Measurements from ENCODE around the gene MAS1. TPM values are rescaled to one million over a fixed set of nuclear protein-coding genes. Genes with fewer than 3 reads are reported as not detected.

Gene MAS1
- total RNA-seq, 2 donors from 2014 or later = 0.17 TPM; not detected in 1

GRCh38 chr6:159887146-159887545 lies 3.6 kb upstream of the MAS1 start:
- TF ChIP-seq CTCF (IDR thresholded peaks at IDR 0.05) (no peak), POLR2A (IDR thresholded peaks at IDR 0.05) (no peak), POLR2AphosphoS5 (IDR thresholded peaks at IDR 0.05) (no peak)
- Histone ChIP-seq H3K27me3 (replicated peaks; ENCODE audit: insufficient read depth) (no peaks in the 10 kb centered on the region), H3K4me3 (no peak overlapping the region), H3K36me3 (no peaks in the 10 kb centered on the region), H3K27ac (no peak overlapping the region), H3K9me3 (no peaks in the 10 kb centered on the region), H3K4me1 (replicated peaks) (no peaks in the 10 kb centered on the region)
- DNase-seq (ENCODE audit: low spot score) = no peak
- WGBS = 80% methylated on average over 7 of the region's 7 CpGs
- intact Hi-C loops (cut with DNase I) = no loop called here

- WGBS = 53% methylated on average over 5 of the region's 6 CpGs
- DNase-seq (ENCODE audit: low spot score) = no peak
- no peak for TF ChIP-seq CTCF (IDR thresholded peaks at IDR 0.05)
Observed at GRCh38 chr6:159887761-159888160, 3.0 kb upstream of the MAS1 start.

GRCh38 chr6:159890201-159890600 lies 587 bp upstream of the MAS1 start:
- Histone ChIP-seq H3K4me3 (no peak overlapping the region), H3K27me3 (replicated peaks; ENCODE audit: insufficient read depth) (no peaks in the 10 kb centered on the region), H3K36me3 (no peaks in the 10 kb centered on the region), H3K9me3 (no peaks in the 10 kb centered on the region), H3K4me1 (replicated peaks) (no peaks in the 10 kb centered on the region), H3K27ac (no peak overlapping the region)
- WGBS = 83% methylated on average over 7 of the region's 7 CpGs
- intact Hi-C loops (cut with DNase I) = no loop called here
- no peak for TF ChIP-seq POLR2A (IDR thresholded peaks at IDR 0.05)
- TF ChIP-seq POLR2AphosphoS5 (IDR thresholded peaks at IDR 0.05) = no peak
- no peak for TF ChIP-seq CTCF (IDR thresholded peaks at IDR 0.05)
- no peak for DNase-seq (ENCODE audit: low spot score)

More at GRCh38 chr6:159887761-159888160, 3.0 kb upstream of the MAS1 start:
- intact Hi-C loops (cut with DNase I) = no loop called here
- Histone ChIP-seq H3K27ac (no peak overlapping the region), H3K4me1 (replicated peaks) (no peaks in the 10 kb centered on the region), H3K4me3 (no peak overlapping the region), H3K27me3 (replicated peaks; ENCODE audit: insufficient read depth) (no peaks in the 10 kb centered on the region), H3K36me3 (no peaks in the 10 kb centered on the region), H3K9me3 (no peaks in the 10 kb centered on the region)

GRCh38 chr6:159892053-159892452 lies 1.3 kb downstream of the MAS1 start:
- Histone ChIP-seq H3K36me3 (no peaks in the 10 kb centered on the region), H3K4me1 (replicated peaks) (no peaks in the 10 kb centered on the region), H3K4me3 (no peak overlapping the region), H3K27ac (no peak overlapping the region), H3K27me3 (replicated peaks; ENCODE audit: insufficient read depth) (no peaks in the 10 kb centered on the region), H3K9me3 (no peaks in the 10 kb centered on the region)
- no peak for TF ChIP-seq POLR2A (IDR thresholded peaks at IDR 0.05)
- TF ChIP-seq POLR2AphosphoS5 (IDR thresholded peaks at IDR 0.05) = no peak
- TF ChIP-seq CTCF (IDR thresholded peaks at IDR 0.05) = no peak
- DNase-seq (ENCODE audit: low spot score) = no peak
- intact Hi-C loops (cut with DNase I) = no loop called here
- WGBS = 76% methylated on average over 4 of the region's 4 CpGs

GRCh38 chr6:159893064-159893463 lies 2.3 kb downstream of the MAS1 start:
- 90% methylated on average over 3 of the region's 3 CpGs for WGBS
- intact Hi-C loops (cut with DNase I) = no loop called here
- no peaks in the 10 kb centered on the region for H3K36me3 ChIP-seq
- DNase-seq (ENCODE audit: low spot score) = no peak
- no peaks in the 10 kb centered on the region for H3K27me3 ChIP-seq (replicated peaks; ENCODE audit: insufficient read depth)
- TF ChIP-seq POLR2AphosphoS5 (IDR thresholded peaks at IDR 0.05) (no peak), CTCF (IDR thresholded peaks at IDR 0.05) (no peak), POLR2A (IDR thresholded peaks at IDR 0.05) (no peak)
- H3K27ac ChIP-seq = no peak overlapping the region
- no peak overlapping the region for H3K4me3 ChIP-seq
- no peaks in the 10 kb centered on the region for H3K9me3 ChIP-seq
- no peaks in the 10 kb centered on the region for H3K4me1 ChIP-seq (replicated peaks)

Data from prostate gland (tissue), 2 donors.